Measurements from ENCODE around the gene HSF5.

Gene HSF5

GRCh38 chr17:58377093-58377601 lies 111.1 kb downstream of the HSF5 start:
- Histone ChIP-seq H3K4me3 (ENCODE audit: low read depth, low read length) (no peak overlapping the region), H3K27ac (no peak overlapping the region), H3K36me3 (no peaks in the 10 kb centered on the region), H3K27me3 (ENCODE audit: insufficient read depth, low read depth, severe bottlenecking) (no peaks in the 10 kb centered on the region), H3K9me3 (ENCODE audit: severe bottlenecking) (no peaks in the 10 kb centered on the region)
- TF ChIP-seq CTCF (IDR thresholded peaks at IDR 0.05; ENCODE audit: low read depth, low read length): no peak
- no peak for DNase-seq

- no peak overlapping the region for H3K27ac ChIP-seq
- H3K4me3 ChIP-seq (ENCODE audit: low read depth, low read length): no peak overlapping the region
- no peaks in the 10 kb centered on the region for H3K9me3 ChIP-seq (ENCODE audit: severe bottlenecking)
- H3K27me3 ChIP-seq (ENCODE audit: insufficient read depth, low read depth, severe bottlenecking): no peaks in the 10 kb centered on the region
- no peak for TF ChIP-seq CTCF (IDR thresholded peaks at IDR 0.05; ENCODE audit: low read depth, low read length)
- DNase-seq: no peak
- H3K36me3 ChIP-seq: no peaks in the 10 kb centered on the region
These were observed 111.7 kb downstream of the HSF5 start for GRCh38 chr17:58376472-58377000.

GRCh38 chr17:58375811-58376210 lies 112.4 kb downstream of the HSF5 start:
- Histone ChIP-seq H3K27me3 (ENCODE audit: insufficient read depth, low read depth, severe bottlenecking) (no peaks in the 10 kb centered on the region), H3K36me3 (no peaks in the 10 kb centered on the region), H3K27ac (no peak overlapping the region), H3K9me3 (ENCODE audit: severe bottlenecking) (no peaks in the 10 kb centered on the region), H3K4me3 (ENCODE audit: low read depth, low read length) (no peak overlapping the region)
- DNase-seq: no peak
- no peak for TF ChIP-seq CTCF (IDR thresholded peaks at IDR 0.05; ENCODE audit: low read depth, low read length)

GRCh38 chr17:58375256-58375655 lies 113.0 kb downstream of the HSF5 start:
- no peaks in the 10 kb centered on the region for H3K36me3 ChIP-seq
- no peak overlapping the region for H3K4me3 ChIP-seq (ENCODE audit: low read depth, low read length)
- H3K27me3 ChIP-seq (ENCODE audit: insufficient read depth, low read depth, severe bottlenecking): no peaks in the 10 kb centered on the region
- no peak overlapping the region for H3K27ac ChIP-seq
- no peak for DNase-seq
- no peaks in the 10 kb centered on the region for H3K9me3 ChIP-seq (ENCODE audit: severe bottlenecking)
- TF ChIP-seq CTCF (IDR thresholded peaks at IDR 0.05; ENCODE audit: low read depth, low read length): no peak

GRCh38 chr17:58373923-58374322 lies 114.3 kb downstream of the HSF5 start:
- Histone ChIP-seq H3K27ac (no peak overlapping the region), H3K9me3 (ENCODE audit: severe bottlenecking) (no peaks in the 10 kb centered on the region), H3K4me3 (ENCODE audit: low read depth, low read length) (no peak overlapping the region), H3K27me3 (ENCODE audit: insufficient read depth, low read depth, severe bottlenecking) (no peaks in the 10 kb centered on the region), H3K36me3 (no peaks in the 10 kb centered on the region)
- TF ChIP-seq CTCF (IDR thresholded peaks at IDR 0.05; ENCODE audit: low read depth, low read length): no peak
- DNase-seq: no peak

- H3K27me3 ChIP-seq (ENCODE audit: insufficient read depth, low read depth, severe bottlenecking): no peaks in the 10 kb centered on the region
- TF ChIP-seq CTCF (IDR thresholded peaks at IDR 0.05; ENCODE audit: low read depth, low read length): no peak
These were observed 115.2 kb downstream of the HSF5 start for GRCh38 chr17:58373003-58373402.

More at GRCh38 chr17:58373003-58373402, 115.2 kb downstream of the HSF5 start:
- no peaks in the 10 kb centered on the region for H3K36me3 ChIP-seq
- DNase-seq: no peak
- H3K4me3 ChIP-seq (ENCODE audit: low read depth, low read length): no peak overlapping the region
- no peaks in the 10 kb centered on the region for H3K9me3 ChIP-seq (ENCODE audit: severe bottlenecking)
- H3K27ac ChIP-seq: no peak overlapping the region

All from WERI-Rb-1 (cell line).